ENCODE measurements around the gene ATAD5.

GRCh38 chr17:30906101-30906911, 74.5 kb downstream of the ATAD5 start, which contains the start of gene TEFM:
- TF ChIP-seq, protein P1, sequence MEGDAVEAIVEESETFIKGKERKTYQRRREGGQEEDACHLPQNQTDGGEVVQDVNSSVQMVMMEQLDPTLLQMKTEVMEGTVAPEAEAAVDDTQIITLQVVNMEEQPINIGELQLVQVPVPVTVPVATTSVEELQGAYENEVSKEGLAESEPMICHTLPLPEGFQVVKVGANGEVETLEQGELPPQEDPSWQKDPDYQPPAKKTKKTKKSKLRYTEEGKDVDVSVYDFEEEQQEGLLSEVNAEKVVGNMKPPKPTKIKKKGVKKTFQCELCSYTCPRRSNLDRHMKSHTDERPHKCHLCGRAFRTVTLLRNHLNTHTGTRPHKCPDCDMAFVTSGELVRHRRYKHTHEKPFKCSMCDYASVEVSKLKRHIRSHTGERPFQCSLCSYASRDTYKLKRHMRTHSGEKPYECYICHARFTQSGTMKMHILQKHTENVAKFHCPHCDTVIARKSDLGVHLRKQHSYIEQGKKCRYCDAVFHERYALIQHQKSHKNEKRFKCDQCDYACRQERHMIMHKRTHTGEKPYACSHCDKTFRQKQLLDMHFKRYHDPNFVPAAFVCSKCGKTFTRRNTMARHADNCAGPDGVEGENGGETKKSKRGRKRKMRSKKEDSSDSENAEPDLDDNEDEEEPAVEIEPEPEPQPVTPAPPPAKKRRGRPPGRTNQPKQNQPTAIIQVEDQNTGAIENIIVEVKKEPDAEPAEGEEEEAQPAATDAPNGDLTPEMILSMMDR (IDR thresholded peaks at IDR 0.05; ENCODE audit: low read depth, low read length): no peak
- TF ChIP-seq, protein P2, sequence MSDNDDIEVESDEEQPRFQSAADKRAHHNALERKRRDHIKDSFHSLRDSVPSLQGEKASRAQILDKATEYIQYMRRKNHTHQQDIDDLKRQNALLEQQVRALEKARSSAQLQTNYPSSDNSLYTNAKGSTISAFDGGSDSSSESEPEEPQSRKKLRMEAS (IDR thresholded peaks at IDR 0.05; ENCODE audit: low read depth, low read length): no peak; the same call in 1 of the 2 replicates

Measured in NB4 (cell line).